B cell (primary cell): ENCODE results near the gene RAD51B.

Source experiments
- EZH2 ChIP-seq: IDR thresholded peaks from 2 replicates; pipeline ENCODE4 v1.6.1; 2012; ENCODE audit warnings: borderline replicate concordance, low read depth, mild to moderate bottlenecking, moderate library complexity, low read length; ENCODE audit not compliant: insufficient read depth, poor library complexity, severe bottlenecking
- TF ChIP-seq, protein P1 (sequence below): fragments of 200-600 bp; IDR thresholded peaks from one replicate; pipeline ENCODE4 v1.8.0; 2022; ENCODE audit warnings: antibody characterized with exemption, mild to moderate bottlenecking

DNA sequence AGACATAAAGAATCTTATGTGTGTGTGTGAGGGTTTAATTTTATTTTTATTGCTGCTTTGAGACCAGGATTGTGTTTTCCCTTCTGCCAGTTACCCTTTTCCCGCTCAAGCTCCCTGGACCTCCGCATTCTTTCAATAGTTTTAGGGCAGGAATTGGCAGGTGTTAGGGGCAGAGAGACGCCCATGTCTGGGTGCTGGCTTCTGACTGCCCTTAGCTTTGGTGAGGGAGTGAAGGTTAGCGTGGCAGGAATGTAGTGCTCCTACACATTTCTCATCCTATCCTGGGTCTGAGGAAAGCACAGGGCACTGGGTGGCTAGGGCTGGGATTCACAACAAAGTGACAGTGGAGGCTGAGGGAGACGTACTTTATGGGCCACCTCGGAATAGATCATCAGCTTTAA is 545.2 kb downstream of the RAD51B start:
- TF ChIP-seq, protein P1, sequence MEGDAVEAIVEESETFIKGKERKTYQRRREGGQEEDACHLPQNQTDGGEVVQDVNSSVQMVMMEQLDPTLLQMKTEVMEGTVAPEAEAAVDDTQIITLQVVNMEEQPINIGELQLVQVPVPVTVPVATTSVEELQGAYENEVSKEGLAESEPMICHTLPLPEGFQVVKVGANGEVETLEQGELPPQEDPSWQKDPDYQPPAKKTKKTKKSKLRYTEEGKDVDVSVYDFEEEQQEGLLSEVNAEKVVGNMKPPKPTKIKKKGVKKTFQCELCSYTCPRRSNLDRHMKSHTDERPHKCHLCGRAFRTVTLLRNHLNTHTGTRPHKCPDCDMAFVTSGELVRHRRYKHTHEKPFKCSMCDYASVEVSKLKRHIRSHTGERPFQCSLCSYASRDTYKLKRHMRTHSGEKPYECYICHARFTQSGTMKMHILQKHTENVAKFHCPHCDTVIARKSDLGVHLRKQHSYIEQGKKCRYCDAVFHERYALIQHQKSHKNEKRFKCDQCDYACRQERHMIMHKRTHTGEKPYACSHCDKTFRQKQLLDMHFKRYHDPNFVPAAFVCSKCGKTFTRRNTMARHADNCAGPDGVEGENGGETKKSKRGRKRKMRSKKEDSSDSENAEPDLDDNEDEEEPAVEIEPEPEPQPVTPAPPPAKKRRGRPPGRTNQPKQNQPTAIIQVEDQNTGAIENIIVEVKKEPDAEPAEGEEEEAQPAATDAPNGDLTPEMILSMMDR: no peak
- no peak for TF ChIP-seq EZH2
